G401 (cell line): ENCODE results near the gene ARHGAP25. TPM values are rescaled to one million over a fixed set of nuclear protein-coding genes. Genes with fewer than 3 reads are reported as not detected.
"Not testable (repeated sequence)": the region's sequence is repeated elsewhere in the genome, so short reads cannot be mapped to it uniquely, and the experiment has no call there.

Experiments used
- DNase-seq: peaks from one replicate; pipeline ENCODE4 v3.0.0-alpha.2; 2015; ENCODE audit warnings: low spot score
- in situ Hi-C: cut with HindIII; loops from 2 replicates; pipeline ENCODE4 v1.10.0; 2016; ENCODE audit warnings: low sequenced_read_pairs, mixed read lengths
- total RNA-seq: library from RNA; depleted of rRNA; stranded (reverse); fragments of >200 nt; shearing (Covaris generic); gene quantifications from 2 replicates; pipeline ENCODE4 v1.2.3, GENCODE V29; 2014

ARHGAP25 gene
- total RNA-seq, 1 experiment from 2014 or later, result not detected

GRCh38 chr2:68776124-68776523, 41.5 kb downstream of the ARHGAP25 start:
- no peak for DNase-seq
- in situ Hi-C loops, result no loop called here

DNA sequence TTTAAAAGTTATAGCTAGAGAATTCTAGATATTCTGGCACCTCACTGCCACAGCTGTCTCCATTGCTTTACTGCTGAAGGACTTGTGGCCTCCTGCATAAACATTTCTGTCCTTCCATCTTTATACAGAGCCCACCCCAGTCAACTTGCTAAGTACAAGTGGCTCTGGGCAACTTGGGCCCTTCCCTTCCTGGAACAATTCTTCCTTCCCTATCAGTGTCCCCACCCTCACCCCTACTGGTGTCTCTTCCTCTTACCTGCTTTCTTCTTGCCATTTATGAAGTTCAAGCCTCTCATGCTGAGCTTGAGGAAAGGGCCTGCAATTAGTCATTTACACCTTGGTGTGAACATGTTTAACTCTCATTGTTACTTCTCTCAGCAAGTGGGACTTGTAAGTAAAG, 45.0 kb downstream of the ARHGAP25 start:
- in situ Hi-C loops, result no loop called here
- no peak for DNase-seq

DNA sequence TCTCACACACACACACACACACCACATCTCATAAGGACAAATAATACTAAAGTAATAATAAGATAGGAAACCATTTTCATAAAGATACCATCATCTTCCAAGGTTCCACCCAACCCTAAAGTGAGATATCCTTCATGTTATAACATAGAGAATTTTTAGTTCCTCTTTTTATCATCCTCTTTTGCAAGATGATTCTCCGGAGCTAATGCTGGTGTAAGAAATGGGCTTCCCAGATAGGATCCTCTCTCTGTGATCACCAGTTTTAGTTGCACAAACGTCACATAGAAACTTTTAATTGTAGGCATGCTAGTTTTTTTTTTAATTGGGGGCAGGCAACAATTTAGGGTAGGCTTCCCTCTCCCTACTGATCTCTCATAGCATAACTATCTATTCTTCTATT, 49.6 kb downstream of the ARHGAP25 start:
- no peak for DNase-seq
- in situ Hi-C loops, result no loop called here

DNA sequence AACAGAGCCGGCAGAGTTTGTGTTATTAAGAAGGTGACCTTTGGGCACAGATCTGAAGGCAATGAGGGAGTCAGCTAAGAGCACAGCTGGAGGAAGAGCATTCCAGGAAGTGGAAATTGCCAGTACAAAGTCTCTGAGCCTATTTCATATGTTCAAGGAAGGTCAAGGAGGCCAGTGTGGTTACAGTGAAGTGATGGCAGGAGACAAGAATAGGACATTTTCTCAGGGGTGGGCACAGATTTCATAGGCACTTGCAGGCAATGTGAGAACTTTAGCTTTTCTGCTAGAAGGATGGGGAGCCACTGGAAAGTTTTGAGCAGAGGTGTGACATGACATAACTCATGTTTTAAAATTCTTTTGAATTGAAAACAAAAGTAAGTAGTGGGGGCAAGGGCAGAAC, 50.3 kb downstream of the ARHGAP25 start:
- no peak for DNase-seq
- in situ Hi-C loops, result no loop called here

DNA sequence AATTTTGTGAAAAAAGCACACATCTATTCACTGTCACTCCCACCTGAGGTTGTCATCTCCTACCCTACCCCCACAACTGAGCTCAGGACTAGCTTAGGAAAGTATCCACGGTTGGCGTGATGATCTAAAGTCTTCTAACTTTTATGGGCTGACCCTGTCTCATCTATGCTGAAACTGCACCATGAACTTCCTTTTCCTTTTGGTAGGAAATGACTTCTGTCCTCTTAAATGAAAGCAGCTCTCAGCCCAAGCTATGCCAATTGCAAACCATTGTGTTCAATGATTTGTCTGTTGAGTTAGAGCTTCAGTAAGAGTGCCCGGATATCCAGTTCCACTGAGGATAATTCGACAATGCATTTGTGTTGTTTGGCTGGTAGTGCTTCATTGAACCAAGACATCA, 52.7 kb downstream of the ARHGAP25 start:
- in situ Hi-C loops, result no loop called here
- DNase-seq, result no peak

DNA sequence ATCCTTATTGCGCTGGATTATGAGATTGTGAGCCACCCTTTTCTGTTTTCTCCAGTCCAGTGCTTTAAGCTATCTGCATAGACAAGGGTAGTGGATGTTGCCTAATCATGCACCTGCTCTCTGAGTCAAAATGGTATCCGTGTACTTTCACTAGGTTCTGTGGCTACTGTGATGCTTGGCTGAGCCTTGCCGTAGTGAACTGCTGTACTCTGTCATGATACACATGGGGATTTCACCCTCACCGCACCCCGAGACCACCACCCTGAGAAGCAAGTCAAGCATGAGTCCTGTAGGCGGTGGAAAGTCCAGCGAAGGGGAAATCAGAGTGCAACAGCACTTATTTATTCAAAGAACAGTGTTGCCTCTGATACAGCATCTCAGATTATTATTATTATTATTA, 55.0 kb downstream of the ARHGAP25 start:
- in situ Hi-C loops, result no loop called here
- DNase-seq, result no peak

GRCh38 chr2:68790600-68790999, 56.0 kb downstream of the ARHGAP25 start:
- no peak for DNase-seq
- in situ Hi-C loops, result no loop called here

DNA sequence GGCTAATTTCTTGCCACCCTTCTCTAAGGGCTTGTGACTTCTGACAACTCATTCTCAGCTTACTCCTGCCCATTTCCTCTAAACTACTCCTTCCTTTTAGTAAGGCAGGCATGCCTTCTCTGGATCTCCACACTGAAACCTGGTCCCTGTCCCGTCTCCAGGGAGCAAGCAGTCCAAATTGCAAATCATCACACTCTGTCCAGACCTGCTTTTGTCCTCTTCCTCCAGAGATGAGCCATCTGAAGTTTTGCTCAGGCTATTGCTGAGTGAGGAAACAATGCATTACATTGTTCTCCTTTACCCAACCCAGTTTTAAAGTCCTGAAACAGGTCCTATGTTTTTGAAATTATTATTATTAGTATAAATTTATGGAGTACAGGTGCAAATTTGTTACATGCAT, 57.3 kb downstream of the ARHGAP25 start:
- in situ Hi-C loops, result no loop called here
- DNase-seq, result no peak

GRCh38 chr2:68792751-68793150, 58.1 kb downstream of the ARHGAP25 start:
- in situ Hi-C loops, result no loop called here

GRCh38 chr2:68796295-68796905, 61.8 kb downstream of the ARHGAP25 start:
- DNase-seq, result no peak

More at GRCh38 chr2:68792751-68793150, 58.1 kb downstream of the ARHGAP25 start:
- no peak for DNase-seq

DNA sequence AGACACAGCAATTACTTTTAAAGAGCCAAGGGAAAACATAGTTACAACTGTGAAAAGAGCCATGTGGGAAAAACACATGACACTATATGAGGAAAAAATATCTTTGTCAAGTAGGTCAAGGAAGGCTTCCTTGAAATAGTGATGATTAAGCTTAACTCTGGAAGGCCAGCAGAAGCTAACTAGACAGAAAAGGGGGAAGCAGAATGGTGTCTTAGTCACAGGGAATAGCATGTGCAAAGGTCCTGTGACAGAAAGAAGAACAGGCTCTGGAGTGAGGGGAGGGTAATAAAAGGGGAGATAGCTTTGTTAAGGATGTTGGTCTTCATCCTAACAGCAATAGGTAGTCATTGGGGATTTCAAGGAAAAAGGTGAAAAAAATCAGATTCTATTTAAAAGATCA, 64.0 kb downstream of the ARHGAP25 start:
- in situ Hi-C loops, result no loop called here
- no peak for DNase-seq

More at GRCh38 chr2:68796295-68796905, 61.8 kb downstream of the ARHGAP25 start:
- in situ Hi-C loops, result no loop called here

GRCh38 chr2:68799140-68800026, 64.8 kb downstream of the ARHGAP25 start:
- DNase-seq, result no peak
- in situ Hi-C loops, result no loop called here

DNA sequence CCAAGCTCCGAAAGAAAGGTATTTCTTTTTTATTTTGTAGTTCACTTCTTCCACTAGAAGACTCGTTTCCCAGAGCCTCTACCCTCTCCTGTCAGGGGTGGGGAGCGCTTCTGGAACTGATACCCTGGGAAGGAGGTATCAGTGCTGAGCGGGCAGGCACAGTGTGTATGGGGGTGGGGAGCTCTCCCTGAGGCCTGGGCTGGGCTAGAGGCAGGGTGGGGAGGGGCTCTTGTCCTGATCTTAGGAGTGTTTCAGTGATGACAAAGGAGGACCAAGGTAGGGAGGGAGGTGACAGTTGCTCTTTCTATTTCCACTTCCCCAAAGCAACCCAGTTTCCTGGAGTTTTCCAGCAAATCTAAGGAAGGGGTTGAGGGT, 65.4 kb downstream of the ARHGAP25 start:
- no peak for DNase-seq
- in situ Hi-C loops, result no loop called here

GRCh38 chr2:68800517-68800916, 65.9 kb downstream of the ARHGAP25 start:
- no peak for DNase-seq
- in situ Hi-C loops, result no loop called here

- in situ Hi-C loops, DNase-seq: not testable (repeated sequence)
Measured at GRCh38 chr2:68802161-68802560, 67.5 kb downstream of the ARHGAP25 start.

DNA sequence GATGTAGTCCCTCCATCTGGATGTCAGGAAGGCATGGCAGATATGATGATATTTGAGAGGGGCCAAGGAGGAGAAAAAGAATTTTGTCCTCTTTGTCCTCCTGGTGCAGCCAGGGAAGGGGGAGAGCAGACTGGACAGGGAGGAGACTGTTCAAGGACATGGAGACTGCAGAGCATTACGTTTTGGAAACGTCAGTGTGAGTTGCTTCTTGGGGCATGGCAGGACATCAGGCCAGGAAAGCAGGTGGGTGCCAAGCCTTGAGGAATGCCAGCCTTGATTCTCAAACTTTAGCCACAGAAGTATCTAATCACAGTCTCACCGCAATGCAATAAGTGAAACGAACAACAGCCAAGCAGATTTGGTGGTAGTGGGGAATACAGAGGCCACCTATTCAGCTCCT, 70.4 kb downstream of the ARHGAP25 start:
- in situ Hi-C loops, result no loop called here
- no peak for DNase-seq

DNA sequence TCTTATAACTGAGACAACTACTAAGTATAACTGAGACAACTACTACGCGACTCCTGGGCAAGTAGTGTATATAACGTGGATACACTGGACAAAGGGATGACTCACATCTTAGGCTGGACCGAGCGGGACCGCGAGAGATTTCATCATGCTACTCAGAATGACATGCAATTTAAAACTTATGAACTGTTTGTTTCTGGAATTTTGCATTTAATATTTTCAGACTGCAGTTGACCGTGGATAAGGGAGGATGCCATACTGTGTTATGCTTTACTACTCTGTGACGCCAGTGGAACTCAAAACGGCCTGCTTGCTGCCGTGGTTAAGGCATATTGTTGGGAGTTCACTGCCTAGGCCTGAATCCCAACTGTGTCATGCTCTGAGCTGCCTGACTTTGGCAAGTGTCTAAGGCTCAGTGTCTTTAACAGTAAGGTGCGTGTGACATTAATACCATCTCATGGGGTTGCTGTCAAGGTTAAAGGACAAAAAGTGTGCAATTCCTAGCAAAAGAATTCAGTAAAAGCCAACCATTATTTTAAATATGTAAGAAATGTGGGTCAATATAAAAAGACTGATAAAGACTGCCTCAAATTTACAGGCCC, 72.0 kb downstream of the ARHGAP25 start:
- DNase-seq, result no peak
- in situ Hi-C loops, result no loop called here

GRCh38 chr2:68807821-68808266, 73.2 kb downstream of the ARHGAP25 start:
- in situ Hi-C loops, result no loop called here
- DNase-seq, result no peak

- in situ Hi-C loops, result no loop called here
- no peak for DNase-seq
Measured at GRCh38 chr2:68809324-68810240, 75.0 kb downstream of the ARHGAP25 start.
